Right ventricle myocardium superior (tissue), 1 donor: ENCODE results near the gene PPIL1. TPM values are rescaled to one million over a fixed set of nuclear protein-coding genes. Genes with fewer than 3 reads are reported as not detected.

Experiments
- ATAC-seq: fragments of 200-7000 bp; cut with Tn5 transposase; one replicate; pipeline ENCODE4 v1.9.1; 2020; ENCODE audit warnings: mild to moderate bottlenecking; ENCODE audit not compliant: poor library complexity
- DNase-seq: peaks from one replicate; pipeline ENCODE4 v3.0.0-alpha.2; 2020
- intact Hi-C: fragments of 100-400 bp; cut with DNase I; formaldehyde crosslinking; loops from one replicate; pipeline ENCODE4 v1.11.2; 2022
- total RNA-seq: library from RNA; stranded (reverse); fragmentation: NEBNext Ultra II Directional; extraction: Animal tissue kit (Norgen Biotek cat#: 25700); gene quantifications from one replicate; pipeline ENCODE4 v1.2.1, GENCODE V29; 2021
- donor health status: DM: no; HTN: yes; CAD: no; lungs with severe emphysema.

Gene PPIL1
- total RNA-seq, 1 donor from 2014 or later, result 65.2 TPM

DNA sequence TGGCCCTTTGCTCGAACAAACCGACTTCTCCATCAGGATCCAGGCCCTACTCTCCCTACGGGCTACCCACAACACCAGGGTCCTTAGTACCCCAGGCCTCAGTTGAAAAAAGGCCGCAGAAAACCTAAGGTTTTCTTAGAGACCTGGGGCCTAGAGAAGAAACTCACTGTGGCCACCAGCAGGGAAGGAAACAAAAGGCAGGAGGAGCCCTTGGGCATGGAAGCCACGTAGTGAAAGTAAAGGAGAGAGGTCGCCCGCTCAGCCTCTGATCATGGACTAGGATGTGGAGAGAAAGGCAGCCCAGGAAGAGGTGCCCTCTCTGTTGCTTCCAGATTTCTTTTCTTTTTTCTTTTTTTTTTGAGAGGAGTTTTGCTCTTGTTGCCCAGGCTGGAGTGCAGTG lies 66.9 kb downstream of the PPIL1 start:
- no peak for DNase-seq
- ATAC-seq, result no peak
- intact Hi-C loops, result no loop called here

- intact Hi-C loops, result no loop called here
- no peak for DNase-seq
- no peak for ATAC-seq
These were observed 67.5 kb downstream of the PPIL1 start for GRCh38 chr6:36807143-36807542.

- ATAC-seq, result no peak
- intact Hi-C loops, result no loop called here
- DNase-seq, result no peak
These were observed 68.7 kb downstream of the PPIL1 start for GRCh38 chr6:36805917-36806316.

DNA sequence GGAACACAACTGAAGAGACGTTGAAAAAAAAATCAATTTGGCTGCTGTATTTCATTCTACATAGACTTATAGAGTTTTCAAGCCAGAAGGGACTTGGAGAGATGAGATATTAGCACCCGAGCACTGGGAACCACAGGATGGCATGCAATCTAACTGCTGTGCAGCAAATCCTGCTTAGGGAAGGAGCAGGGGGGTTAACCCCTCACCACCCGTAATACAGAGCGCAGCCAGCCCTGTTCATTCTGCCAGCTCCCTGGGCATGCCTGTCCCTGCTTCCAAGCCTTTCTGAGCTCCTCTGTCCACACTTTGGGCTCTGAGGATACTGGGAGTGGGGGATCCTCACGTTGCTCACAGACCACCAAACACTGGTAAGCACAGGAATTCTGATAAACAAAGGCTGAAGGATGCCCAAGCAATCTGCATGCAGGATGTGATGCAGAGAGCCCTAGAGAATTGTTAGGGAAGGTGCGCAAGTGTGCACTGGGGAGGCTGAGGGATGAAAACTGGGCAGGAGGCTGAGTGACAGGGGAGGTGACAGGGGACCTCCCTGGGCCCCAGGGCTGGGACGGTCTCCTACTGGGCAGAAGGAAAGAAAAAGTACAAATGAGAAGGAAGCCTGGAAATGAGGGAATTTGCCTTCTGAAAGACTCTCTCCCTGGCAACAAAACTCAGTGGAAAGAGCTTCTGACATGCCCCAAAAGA lies 69.4 kb downstream of the PPIL1 start:
- DNase-seq, result no peak
- intact Hi-C loops, result no loop called here
- no peak for ATAC-seq

Other genes with a start within 250 kb of the PPIL1 start
- gene CDKN1A, start 196.1 kb downstream of the PPIL1 start, total RNA-seq, result 54.5 TPM
- not detected for gene RAB44, start 177.0 kb downstream of the PPIL1 start, total RNA-seq
- gene CPNE5, start 35.4 kb downstream of the PPIL1 start, total RNA-seq, result 10.0 TPM
- gene C6orf89, start 11.1 kb upstream of the PPIL1 start, total RNA-seq, result 73.2 TPM
- gene PI16, start 79.9 kb upstream of the PPIL1 start, total RNA-seq, result 27.8 TPM
- gene MTCH1, start 111.4 kb upstream of the PPIL1 start, total RNA-seq, result 205 TPM
- gene FGD2, start 130.9 kb upstream of the PPIL1 start, total RNA-seq, result 5.7 TPM